AG09319 (cell line): ENCODE measurements around the gene DLGAP3.
"Not testable (repeated sequence)": the region's sequence is repeated elsewhere in the genome, so short reads cannot be mapped to it uniquely, and the experiment has no call there.

Experiments used
- DNase-seq: peaks from one replicate; pipeline ENCODE4 v3.0.0-alpha.2; 2010; ENCODE audit warnings: low read depth; ENCODE audit errors: extremely low read depth
- TF ChIP-seq, protein P1 (sequence below): IDR thresholded peaks from 2 replicates; pipeline ENCODE4 v1.5.1; 2011; ENCODE audit warnings: low read depth, mild to moderate bottlenecking, inconsistent platforms, low read length, moderate library complexity

The DLGAP3 gene

DNA sequence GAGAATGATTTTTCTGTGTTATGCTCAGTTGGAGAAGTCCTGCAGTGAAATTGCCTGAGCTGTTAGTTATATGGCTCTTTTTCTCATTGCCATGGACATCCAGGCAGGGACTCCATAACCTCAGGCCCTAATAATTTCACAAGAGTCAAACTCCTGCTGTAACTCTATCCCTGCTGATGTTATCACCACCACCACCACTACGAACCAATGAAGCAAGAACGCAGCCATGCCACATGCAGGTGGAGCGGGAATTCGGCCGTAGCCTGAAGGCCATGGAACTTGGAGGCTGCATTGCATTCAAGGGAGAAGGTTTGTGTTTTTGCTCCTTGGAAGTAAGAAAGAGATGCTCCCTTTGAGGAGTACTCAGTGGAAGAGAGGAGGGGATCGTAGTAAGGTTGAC is 16.8 kb upstream of the DLGAP3 start:
- DNase-seq: no peak
- TF ChIP-seq, protein P1, sequence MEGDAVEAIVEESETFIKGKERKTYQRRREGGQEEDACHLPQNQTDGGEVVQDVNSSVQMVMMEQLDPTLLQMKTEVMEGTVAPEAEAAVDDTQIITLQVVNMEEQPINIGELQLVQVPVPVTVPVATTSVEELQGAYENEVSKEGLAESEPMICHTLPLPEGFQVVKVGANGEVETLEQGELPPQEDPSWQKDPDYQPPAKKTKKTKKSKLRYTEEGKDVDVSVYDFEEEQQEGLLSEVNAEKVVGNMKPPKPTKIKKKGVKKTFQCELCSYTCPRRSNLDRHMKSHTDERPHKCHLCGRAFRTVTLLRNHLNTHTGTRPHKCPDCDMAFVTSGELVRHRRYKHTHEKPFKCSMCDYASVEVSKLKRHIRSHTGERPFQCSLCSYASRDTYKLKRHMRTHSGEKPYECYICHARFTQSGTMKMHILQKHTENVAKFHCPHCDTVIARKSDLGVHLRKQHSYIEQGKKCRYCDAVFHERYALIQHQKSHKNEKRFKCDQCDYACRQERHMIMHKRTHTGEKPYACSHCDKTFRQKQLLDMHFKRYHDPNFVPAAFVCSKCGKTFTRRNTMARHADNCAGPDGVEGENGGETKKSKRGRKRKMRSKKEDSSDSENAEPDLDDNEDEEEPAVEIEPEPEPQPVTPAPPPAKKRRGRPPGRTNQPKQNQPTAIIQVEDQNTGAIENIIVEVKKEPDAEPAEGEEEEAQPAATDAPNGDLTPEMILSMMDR: no peak

DNA sequence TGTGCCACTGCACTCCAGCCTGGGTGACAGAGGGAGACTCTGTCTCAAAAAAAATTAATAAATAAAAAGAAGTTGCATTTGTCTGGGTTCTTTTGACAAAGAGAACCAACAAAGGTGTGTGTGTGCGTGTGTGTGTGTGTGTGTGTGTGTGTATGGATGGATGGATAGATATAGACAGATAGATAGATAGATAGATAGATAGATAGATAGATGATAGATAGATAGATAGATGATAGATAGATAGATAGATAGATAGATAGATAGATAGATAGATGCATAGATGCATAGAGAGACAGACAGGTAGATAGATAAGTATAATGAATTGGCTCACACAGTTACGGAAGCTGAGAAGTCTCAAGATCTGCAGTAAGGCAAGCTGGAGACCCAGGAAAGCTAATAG is 12.3 kb upstream of the DLGAP3 start:
- DNase-seq: not testable (repeated sequence)

DNA sequence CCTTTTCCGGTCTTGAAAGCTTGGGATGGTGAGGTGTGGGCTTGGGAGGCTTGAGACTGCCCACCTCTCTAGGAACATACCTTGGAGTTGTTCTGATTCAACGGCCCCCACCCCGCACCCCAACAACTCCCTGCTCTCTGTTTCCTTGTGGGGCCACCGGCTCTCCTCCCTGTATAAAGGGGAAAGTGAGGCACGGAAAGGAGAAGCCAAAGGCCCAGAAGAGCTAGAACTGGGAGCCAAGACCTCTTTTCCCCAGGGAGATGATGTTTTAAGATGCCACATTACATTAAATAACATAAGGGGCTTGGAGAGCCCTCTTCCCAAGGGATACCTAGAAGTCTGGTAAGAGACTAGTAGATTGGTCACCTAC is 1.2 kb upstream of the DLGAP3 start:
- DNase-seq: no peak
- TF ChIP-seq, protein P1: no peak

DNA sequence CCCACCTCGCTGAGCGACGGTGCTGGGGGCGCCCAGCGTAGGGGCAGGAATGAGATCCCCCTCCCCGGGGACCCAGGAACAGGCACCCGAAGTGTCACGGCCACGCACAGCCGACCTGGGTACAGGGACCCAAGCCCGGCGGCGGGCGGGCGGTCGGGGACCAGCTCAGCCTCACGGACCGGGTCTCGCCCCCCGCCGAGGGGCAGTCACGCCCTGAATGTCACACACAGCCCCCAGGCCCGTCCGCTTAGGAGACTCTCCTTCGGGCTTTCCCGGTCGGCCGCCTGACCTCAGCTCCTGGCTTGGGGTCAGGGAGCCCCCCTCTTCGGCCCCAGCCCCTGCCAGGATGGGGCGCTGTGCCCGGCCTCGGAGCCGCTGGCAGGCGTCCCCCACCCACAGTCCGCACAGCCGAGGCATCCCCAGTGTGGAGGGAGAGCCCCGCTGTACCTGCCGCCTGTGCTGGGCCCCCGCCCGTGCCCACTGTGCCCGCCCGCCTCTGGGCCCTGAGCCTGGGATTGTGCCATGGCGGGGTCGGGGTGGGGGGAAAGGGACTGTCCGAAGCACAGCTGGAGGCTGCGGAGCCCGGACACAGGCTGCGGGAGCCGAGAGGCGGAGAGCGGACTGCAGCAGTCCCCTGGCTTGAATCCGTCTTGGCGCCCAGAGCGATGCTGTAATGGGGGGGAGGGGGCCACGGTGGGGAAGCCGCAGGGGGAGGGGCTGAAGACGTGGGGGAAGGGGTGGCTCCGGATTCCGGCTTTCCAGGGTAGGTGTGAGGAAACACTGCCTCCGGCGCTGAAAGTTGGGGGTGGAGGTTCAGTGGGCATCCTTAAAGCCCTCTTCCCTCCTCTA is 627 bp upstream of the DLGAP3 start:
- no peak for DNase-seq
- TF ChIP-seq, protein P1: no peak

DNA sequence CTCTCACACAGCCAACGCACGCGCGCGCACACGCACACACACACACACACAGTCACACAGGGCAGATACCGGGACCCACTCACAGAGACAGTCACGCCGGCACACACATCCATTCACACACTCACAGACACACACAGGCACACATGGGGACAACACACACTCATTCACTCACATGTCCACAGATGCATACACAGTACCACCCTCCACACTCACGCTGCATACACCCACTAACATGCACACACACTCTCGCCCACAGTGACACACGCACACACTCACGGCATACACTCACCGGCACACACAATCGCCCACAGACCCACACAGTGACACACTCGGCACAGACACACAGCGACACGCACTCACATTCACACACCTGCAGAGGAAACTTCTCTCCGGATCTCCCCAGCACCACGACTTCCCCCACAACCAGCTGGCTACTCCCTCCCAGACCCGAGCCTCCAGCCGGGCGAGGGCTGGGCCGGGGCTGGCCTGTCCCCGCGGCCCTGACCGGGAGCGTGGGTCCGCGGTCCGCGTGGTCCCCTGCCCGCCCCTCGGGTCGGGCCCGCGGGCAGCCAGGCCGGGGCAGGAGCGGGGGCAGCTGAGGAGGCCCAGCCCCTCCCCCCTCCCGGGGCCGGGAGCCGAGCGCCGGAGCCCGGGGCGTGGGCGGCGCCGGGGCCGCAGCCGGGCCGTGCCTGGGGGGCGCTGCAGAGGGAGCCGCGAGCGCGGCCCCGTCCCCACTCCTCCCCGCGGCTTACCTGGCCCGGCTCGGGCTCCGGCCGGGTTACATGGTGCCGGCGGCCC is 552 bp downstream of the DLGAP3 start:
- no peak for DNase-seq
- TF ChIP-seq, protein P1: no peak

DNA sequence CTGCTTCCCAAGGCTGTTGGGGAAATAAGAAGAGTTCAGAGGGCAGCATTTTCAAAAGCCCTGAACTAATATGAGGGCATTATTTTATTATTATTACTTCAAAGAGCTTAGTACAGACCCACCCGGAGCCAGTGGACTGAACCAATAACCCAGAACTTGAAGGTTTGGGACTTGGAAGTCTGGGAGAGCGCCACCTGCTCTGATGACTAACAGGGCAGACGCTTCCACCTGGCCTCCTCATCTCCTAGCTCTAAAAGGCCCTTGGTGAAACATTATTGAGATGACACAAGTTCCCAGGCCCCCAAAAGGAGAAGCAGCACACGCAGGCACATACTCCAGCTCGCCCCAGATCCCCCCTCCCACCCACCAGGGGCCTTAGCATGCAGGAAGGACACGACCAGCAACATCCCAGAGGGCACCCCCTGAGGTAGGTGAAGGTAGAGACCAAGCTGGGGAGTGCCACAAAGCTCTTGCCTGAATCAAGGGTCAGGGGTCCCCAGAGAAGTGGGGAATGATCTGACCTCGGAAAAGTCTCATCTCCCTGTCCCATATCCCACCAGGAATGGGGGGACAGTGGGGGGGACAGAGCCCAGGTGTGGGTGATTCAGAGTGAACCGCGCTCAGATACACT is 1.3 kb downstream of the DLGAP3 start:
- TF ChIP-seq, protein P1: no peak

DNA sequence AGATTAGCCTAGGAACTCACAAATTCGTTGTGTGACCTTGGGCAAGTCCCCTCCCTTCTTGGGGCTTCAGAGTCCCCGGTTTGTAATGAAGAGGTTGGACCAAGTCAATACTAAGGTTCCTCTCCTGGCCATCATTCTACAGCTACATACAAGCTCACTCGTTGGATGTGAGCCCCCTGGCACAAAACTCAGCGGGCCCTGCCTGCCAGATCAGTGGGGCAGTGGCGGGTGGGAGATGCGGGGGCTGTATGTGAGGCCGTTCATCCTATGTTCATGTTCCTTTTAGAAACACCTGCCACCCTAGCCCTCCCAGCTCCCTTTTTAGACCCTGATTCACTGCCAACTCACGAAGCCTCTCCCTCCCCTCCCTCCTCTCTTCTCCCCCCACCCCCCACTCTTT is 2.1 kb downstream of the DLGAP3 start:
- DNase-seq: no peak
- TF ChIP-seq, protein P1: no peak

More for the DNA sequence above, 1.3 kb downstream of the DLGAP3 start:
- DNase-seq: no peak
